GM18868 (cell line): ENCODE measurements around the gene DPP10.
"Not testable (repeated sequence)": the region's sequence is repeated elsewhere in the genome, so short reads cannot be mapped to it uniquely, and the experiment has no call there.

Experiments
- ATAC-seq: cut with Tn5 transposase; IDR thresholded peaks from one replicate; pipeline ENCODE4 v1.9.1; 2021; ENCODE audit warnings: mild to moderate bottlenecking, moderate library complexity; ENCODE audit not compliant: unreplicated experiment

The DPP10 gene

DNA sequence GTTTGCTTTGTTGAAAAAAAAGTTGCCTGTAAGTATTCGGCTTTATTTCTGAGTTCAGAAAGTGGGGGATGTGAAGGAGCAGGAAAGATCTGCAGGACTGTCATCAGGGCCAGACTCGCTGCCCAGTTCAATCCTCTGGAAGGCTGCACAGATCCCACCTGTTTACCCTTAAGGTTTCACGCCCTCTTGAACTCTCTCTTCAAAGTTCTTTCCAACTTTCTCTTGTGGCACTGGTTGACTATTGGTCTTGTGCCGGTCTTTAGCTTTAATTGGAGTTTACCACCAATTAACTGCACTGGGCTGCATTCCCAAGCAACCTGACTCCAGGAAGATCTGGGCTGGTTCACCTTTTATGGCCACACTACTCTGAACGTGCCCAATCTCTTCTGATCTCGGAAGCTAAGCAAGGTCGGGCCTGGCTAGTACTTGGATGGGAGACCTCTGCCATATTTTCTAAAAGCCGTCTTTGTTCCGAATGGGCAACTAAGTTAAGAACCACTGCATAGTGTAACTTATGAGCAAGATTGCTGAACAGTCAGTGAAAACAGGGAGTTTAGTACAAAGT lies 495.0 kb downstream of the DPP10 start:
- no peak for ATAC-seq

DNA sequence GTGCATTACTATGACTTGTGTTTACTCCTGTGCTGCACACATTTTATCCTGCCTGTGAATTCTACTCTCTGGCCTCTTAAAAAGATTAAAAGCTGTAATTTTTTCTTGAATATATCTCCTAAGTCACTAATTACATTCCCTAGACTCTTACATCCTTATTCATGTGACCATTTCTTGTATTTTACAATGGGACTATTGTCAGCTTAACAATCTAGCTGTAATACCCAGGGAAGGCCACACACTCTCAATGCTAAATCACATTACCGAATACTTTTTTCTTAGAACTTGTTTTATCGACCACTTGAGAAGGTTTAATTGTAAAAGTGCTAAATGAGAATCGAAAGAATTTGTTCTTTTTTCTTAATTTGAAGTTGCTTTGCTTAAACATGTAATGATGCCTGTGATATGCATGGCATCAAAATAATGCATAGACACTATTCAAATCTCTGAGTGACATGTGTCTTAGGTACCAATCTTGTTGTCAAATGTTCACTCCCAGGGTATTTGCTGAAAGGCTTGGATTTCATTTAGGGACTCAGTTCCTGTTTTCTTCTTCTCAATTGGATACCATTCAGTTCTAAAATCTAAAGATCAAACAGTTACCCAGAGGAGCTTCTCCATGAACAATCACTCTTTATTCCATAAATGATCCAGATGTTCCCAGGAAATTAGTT lies 498.5 kb downstream of the DPP10 start:
- ATAC-seq = no peak

DNA sequence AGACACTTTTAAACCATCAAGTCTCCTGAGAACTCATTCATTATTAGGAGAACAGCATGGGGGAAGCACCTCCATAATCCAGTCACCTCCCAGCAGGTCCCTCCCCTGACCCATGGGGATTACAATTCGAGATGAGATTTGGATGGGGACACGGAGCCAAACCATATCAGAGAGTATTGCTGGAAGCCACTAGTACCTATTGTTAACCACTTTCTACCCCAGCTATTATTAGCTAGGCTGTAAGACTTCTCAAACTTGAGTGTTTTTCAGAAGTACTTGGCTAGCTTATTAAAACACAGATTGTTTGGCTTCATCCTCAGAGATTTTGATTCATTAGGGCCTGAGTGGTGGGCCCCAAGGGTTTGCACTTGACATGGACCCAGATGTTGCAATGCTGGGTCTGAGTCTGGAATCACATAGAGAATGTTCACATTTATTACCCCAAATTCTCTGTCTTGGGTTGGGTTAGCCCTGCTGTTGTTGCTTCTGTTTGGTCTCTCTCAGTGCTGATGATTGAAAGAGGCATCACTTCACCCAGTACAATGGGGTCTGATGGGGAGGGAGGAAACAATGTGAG lies 506.9 kb downstream of the DPP10 start:
- ATAC-seq = no peak

GRCh38 chr2:114960389-114960788 lies 517.9 kb downstream of the DPP10 start:
- no peak for ATAC-seq

- no peak for ATAC-seq
Measured at GRCh38 chr2:114962532-114962931, 520.1 kb downstream of the DPP10 start.

- ATAC-seq = no peak
Measured at GRCh38 chr2:114968748-114969400, 526.4 kb downstream of the DPP10 start.

- ATAC-seq = not testable (repeated sequence)
Measured at GRCh38 chr2:115004321-115004720, 561.9 kb downstream of the DPP10 start.

GRCh38 chr2:115011721-115012120 lies 569.3 kb downstream of the DPP10 start:
- ATAC-seq = no peak

DNA sequence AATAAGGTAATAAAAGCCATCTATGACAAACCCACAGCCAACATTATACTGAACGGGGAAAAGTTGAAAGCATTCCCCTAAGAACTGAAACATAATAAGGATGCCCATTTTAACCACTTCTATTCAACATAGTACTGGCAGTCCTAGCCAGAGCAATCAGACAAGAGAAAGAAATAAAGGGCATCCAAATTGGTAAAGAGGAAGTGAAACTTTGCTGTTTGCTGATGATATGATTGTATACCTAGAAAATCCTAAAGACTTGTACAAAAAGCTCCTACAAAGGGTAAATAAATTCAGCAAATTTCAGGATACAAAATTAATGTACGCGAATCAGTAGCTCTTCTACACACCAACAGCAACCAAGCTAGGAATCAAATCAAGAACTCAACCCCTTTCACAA lies 579.6 kb downstream of the DPP10 start:
- ATAC-seq = not testable (repeated sequence)

- ATAC-seq = no peak
Measured at GRCh38 chr2:115034801-115035200, 592.4 kb downstream of the DPP10 start.

DNA sequence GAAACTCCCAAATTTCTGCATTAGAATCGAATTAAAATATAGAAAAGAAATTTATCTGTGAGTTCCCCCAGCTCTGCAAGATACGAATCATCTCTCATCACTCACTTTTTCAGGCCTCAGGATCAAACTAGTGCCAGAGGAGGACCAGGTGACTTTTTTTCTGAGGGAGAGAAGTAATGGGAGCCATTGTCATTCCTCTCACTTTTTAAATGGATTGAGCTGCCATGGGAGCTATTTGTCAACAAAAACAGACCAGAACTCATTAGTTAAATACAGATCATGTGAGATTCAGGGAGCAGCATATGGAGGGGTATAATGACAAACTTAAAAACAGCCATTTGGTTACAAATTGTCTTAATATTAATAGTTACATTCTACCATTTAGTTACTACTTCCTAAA lies 594.4 kb downstream of the DPP10 start:
- ATAC-seq = no peak

DNA sequence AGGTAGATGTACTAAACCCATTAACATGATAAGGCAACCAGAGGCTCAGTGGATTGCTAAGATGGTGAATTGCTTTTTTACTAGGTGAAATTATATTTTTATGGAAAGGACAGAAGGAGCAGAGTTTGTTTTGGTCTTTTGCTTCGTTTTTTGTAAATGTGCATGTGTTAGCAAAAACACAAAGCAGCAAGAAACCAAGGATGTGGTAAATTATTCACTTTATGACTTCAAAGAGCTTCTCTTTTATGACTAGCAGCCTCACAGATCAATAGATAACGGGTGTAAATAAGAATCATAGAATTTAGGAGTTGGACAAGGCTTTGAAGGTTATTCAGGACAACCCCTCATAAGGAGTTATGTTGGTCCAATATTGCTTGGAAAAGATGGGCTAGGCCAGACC lies 615.0 kb downstream of the DPP10 start:
- no peak for ATAC-seq

- no peak for ATAC-seq
Measured at GRCh38 chr2:115070002-115070401, 627.6 kb downstream of the DPP10 start.

DNA sequence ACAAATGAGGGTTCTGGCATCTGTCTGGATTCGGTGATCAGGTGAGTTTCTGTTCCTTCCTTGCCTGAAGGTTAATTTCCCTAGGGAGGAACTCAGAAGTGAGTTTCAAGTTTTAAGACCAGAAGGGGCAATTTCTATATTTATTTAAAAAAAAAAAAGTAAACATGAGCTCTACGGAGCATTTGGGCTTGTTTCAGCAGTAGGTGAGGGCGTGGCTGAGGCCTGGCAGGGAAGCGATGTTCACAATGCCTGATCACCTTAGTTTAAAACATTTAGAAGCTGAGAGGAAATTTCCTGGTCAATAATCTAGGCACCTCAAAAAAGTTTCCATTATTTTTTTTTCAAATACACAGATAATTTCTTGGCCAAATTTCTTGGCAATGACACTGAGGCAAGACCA lies 629.1 kb downstream of the DPP10 start:
- no peak for ATAC-seq

DNA sequence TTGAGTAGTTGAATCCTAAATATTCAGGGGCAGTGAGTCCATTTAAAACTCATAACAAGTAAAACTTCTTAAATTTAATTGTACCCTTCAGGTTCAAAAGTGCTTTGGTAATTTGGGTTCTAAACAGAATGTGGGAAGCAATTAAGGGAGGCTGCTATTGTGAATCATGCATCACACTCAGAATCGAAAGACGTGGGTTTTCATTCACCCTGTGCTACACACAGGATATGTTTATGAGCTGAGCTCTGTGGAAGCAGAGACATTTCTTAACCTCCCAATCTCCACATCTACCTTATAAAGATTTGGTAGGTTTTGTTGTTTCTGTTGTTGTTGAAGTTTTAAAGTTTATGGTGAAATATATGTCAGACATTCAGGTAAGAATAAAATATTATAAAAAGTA lies 633.4 kb downstream of the DPP10 start:
- ATAC-seq = no peak

GRCh38 chr2:115077626-115078025 lies 635.2 kb downstream of the DPP10 start:
- no peak for ATAC-seq

DNA sequence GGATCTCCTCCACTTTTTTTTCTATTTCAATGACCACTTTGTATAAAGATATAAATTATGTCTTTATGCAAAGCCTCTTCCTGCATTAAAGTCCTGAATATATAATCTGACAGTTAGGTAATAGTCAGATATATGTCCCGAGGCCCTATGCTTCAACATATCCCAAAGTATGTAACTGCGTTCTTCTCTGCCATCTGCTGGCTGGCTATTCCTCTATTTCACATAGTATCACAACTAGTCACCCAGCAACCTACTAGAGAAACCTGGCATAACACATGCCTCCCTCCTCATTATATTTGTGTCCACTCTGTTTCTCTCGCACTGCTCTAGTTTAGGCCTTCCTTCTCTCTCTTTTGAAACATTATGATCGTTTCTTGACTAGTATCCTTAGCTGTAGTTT lies 640.8 kb downstream of the DPP10 start:
- no peak for ATAC-seq

GRCh38 chr2:115083711-115084110 lies 641.3 kb downstream of the DPP10 start:
- no peak for ATAC-seq

DNA sequence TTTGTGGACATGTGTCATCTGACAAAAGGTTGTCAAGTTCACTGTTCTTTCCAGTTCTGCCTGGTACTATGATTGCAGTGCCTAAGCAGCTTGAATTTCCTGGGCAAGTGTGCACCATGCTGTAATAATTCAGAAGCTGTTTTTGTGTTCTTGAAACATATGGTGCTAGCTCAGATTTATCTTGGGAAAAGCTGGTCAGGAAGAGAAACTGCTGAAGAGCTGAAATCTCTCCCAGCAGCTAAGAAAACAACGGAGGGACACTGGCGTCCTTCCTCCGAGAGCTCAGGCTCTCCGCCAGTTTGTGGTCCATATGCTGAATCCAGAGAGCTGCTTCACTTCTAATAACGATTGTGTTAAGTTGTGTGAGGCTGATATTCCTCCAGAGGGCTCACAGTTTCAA lies 642.0 kb downstream of the DPP10 start:
- no peak for ATAC-seq

DNA sequence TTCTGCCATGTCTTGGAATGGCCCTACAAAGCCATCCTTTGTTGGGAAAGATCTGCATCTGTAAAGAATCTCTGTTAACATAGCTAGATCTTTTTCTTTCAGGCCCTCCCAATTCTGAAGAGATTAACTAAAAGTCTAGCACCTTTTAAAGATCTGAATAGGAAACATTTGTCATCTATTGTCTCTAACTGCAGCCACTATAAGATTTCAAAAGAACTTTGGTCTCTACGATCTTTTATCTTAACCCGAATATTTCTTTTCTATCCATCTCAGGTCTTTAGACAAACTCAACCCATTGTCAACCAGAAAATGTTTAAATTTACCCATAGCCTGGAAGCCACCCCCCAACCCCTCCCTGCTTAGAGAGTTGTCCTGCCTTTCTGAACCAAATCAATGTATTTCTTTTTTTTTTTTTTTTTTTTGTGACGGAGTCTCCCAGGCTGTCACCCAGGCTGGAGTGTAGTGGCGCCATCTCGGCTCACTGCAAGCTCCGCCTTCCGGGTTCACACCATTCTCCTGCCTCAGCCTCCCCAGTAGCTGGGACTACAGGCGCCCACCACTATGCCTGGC lies 643.7 kb downstream of the DPP10 start:
- not testable (repeated sequence) for ATAC-seq

GRCh38 chr2:115094441-115094840 lies 652.0 kb downstream of the DPP10 start:
- no peak for ATAC-seq

DNA sequence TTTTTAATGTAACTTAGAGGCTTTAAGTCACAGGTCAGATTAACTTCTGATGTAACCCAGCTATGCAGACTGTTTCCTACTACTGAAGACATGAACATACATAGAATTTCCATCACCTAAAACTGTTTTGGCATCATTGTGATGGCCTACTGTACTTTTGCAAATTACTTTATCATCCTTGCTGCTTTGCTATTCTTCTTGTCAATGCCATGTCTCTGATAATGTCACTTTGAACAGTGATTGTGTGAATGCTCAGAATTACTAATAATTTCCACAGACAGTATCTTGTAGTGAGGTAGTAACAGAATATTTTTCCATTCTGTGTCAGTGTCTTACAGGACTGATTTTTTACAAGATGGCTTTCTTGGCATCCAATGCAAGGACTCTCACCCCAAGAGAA lies 663.5 kb downstream of the DPP10 start:
- ATAC-seq = no peak
